ENCODE results near the gene WWOX. TPM values are rescaled to one million over a fixed set of nuclear protein-coding genes. Genes with fewer than 3 reads are reported as not detected.

Gene WWOX
- total and polyA plus RNA-seq, 2 of the 8 experiments (the other 6 are each of a cell fraction or from before 2014, with no cell fraction given) = 5.4 to 16.7 TPM

DNA sequence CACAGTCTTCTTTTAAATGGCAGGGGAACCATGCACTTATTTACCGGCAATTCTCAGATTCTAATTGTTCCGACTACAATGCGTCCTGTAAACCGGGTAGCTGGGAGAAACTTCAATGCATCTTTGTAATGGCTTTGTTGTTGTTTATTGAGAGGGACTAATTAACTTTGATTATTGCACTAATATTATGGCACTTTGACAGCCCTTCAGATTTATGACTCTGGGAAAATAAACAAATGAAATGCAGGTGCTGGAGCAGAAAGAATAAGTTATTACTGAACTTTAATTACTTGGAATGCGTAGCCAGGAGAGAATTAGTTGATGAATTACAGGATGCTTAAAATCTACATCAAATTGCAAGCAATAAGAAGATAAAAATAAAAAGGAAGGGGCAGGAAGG lies 77.0 kb downstream of the WWOX start:
- Histone ChIP-seq H3K9me3 (ENCODE audit: insufficient read depth in 2 of 2, low read depth in 1 of 2, low read length in 1 of 2) (no peaks in the 10 kb centered on the region), H4K20me1 (replicated peaks in 1 of 2; ENCODE audit: control insufficient read depth in 1 of 2, insufficient read depth in 2 of 2, low read length in 2 of 2) (no peaks in the 10 kb centered on the region), H3K4me1 (replicated peaks in 1 of 4; ENCODE audit: control insufficient read depth in 3 of 4, insufficient read depth in 4 of 4, low read length in 3 of 4) (no peaks in the 10 kb centered on the region), H3K23ac (ENCODE audit: insufficient read length) (no peak overlapping the region), H3K79me2 (ENCODE audit: control insufficient read depth in 1 of 2, insufficient read depth in 2 of 2, low read length in 2 of 2) (no peaks in the 10 kb centered on the region), H4K5ac (ENCODE audit: insufficient read length, low read depth, low read length) (no peak overlapping the region), H2AFZ (ENCODE audit: low read length) (no peak overlapping the region), H3K56ac (replicated peaks; ENCODE audit: insufficient read length, low read depth, low read length) (no peak overlapping the region), H2AK5ac (ENCODE audit: low read depth, low read length) (no peak overlapping the region), H3K79me1 (ENCODE audit: low read depth, low read length) (no peaks in the 10 kb centered on the region), H3K27me3 (replicated peaks in 1 of 4; ENCODE audit: control insufficient read depth in 3 of 4, extremely low read depth in 1 of 4, insufficient read depth in 3 of 4, low read length in 3 of 4) (no peaks in the 10 kb centered on the region), H2BK12ac (ENCODE audit: low read depth, low read length) (no peak overlapping the region), H3K23me2 (ENCODE audit: low read depth, low read length) (no peaks in the 10 kb centered on the region), H2BK5ac (ENCODE audit: low read depth, low read length) (no peak overlapping the region), H3K14ac (ENCODE audit: insufficient read length) (no peak overlapping the region), H4K8ac (ENCODE audit: extremely low read depth, insufficient read depth, low read length) (no peak overlapping the region), H3K4me3 (ENCODE audit: extremely low read depth in 1 of 4, insufficient read depth in 2 of 4, low read depth in 3 of 4, low read length in 4 of 4) (no peak overlapping the region), H2BK20ac (ENCODE audit: low read length) (no peak overlapping the region), H2BK15ac (ENCODE audit: low read length) (no peak overlapping the region), H3K4me2 (ENCODE audit: insufficient read depth in 1 of 2, low read depth in 2 of 2, low read length in 2 of 2) (no peak overlapping the region), H3K36me3 (ENCODE audit: control insufficient read depth in 2 of 4, insufficient read depth in 4 of 4, low read length in 3 of 4) (no peaks in the 10 kb centered on the region), H3K27ac (ENCODE audit: low read depth, low read length) (no peak overlapping the region), H3K18ac (ENCODE audit: extremely low read depth, low read length) (no peak overlapping the region), H2BK120ac (replicated peaks; ENCODE audit: low read depth, low read length) (no peak overlapping the region), H4K91ac (replicated peaks; ENCODE audit: insufficient read length, low read length) (no peak overlapping the region), H3K4ac (replicated peaks; ENCODE audit: insufficient read length, low read depth, low read length) (no peak overlapping the region), H3K9ac (replicated peaks in 1 of 4; ENCODE audit: extremely low read depth in 1 of 4, low read depth in 3 of 4, low read length in 3 of 4) (no peak overlapping the region)
- WGBS, 2 experiments (ENCODE audit: extremely low coverage in 1 of 2, insufficient coverage in 1 of 2, insufficient read length in 1 of 2, insufficient replicate concordance in 2 of 2, low coverage in 1 of 2, low lambda C conversion rate in 2 of 2, missing lambda C conversion rate in 1 of 2) = 96% methylated on average over 5 of the region's 5 CpGs; no CpG with 5 or more reads in 1 of the 2 experiments
- DNase-seq (ENCODE audit: low read depth in 1 of 2, low spot score in 2 of 2) = no peak
- FAIRE-seq = no peak
- POLR2A ChIA-PET (ENCODE audit: partially characterized antibody) = no interaction called here
- CTCF ChIA-PET (ENCODE audit: partially characterized antibody) = no interaction called here
- no peak for TF ChIP-seq CHD7 (IDR thresholded peaks at IDR 0.05; ENCODE audit: insufficient replicate concordance, low read length)

Measured in H1 (cell line).